ENCODE results near the gene IL31. TPM values are rescaled to one million over a fixed set of nuclear protein-coding genes. Genes with fewer than 3 reads are reported as not detected.

IL31 gene
- total and polyA plus RNA-seq, 2 of the 4 experiments (the other 2 are of a cell fraction): not detected

DNA sequence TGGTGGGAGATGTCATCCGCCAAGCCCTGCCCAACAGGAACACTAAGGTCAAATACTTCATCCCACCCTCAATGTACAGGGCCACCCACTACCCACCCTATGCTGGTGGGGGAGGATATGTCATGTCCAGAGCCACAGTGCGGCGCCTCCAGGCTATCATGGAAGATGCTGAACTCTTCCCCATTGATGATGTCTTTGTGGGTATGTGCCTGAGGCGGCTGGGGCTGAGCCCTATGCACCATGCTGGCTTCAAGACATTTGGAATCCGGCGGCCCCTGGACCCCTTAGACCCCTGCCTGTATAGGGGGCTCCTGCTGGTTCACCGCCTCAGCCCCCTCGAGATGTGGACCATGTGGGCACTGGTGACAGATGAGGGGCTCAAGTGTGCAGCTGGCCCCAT is 33.0 kb upstream of the IL31 start:
- Histone ChIP-seq H3K4me2 (ENCODE audit: low read depth, low read length) (no peak overlapping the region), H3K4me1 (ENCODE audit: control insufficient read depth, insufficient read depth, low read length) (no peaks in the 10 kb centered on the region), H2AK5ac (ENCODE audit: low read depth, low read length) (no peak overlapping the region), H4K8ac (ENCODE audit: low read depth in 2 of 2, low read length in 2 of 2) (no peak overlapping the region), H3K79me1 (ENCODE audit: low read depth in 1 of 2, low read length in 2 of 2) (peaks cover 0 to 4% of the 10 kb centered on the region in 2 experiments; a peak in 1 of 4 replicates), H2BK120ac (ENCODE audit: low read depth, low read length) (no peak overlapping the region), H2BK5ac (ENCODE audit: low read depth, low read length, poor library complexity, severe bottlenecking) (no peak overlapping the region), H2AK9ac (replicated peaks; ENCODE audit: low read depth, low read length, poor library complexity) (no peak overlapping the region), H4K5ac (ENCODE audit: low read depth, low read length) (no peak overlapping the region), H3K56ac (ENCODE audit: extremely low read depth, insufficient read depth, low read length) (no peak overlapping the region), H3K9ac (ENCODE audit: low read depth, low read length) (no peak overlapping the region), H3K9me3 (ENCODE audit: control insufficient read depth, insufficient read depth, low read length) (no peaks in the 10 kb centered on the region), H3K23ac (ENCODE audit: low read depth, low read length) (no peak overlapping the region), H3K14ac (replicated peaks; ENCODE audit: low read depth, low read length) (no peak overlapping the region), H2AFZ (replicated peaks; ENCODE audit: low read length, poor library complexity) (no peak overlapping the region), H2BK15ac (ENCODE audit: low read depth, low read length) (no peak overlapping the region), H3K18ac (ENCODE audit: low read depth, low read length) (no peak overlapping the region), H3K27ac (ENCODE audit: insufficient read depth, low read length) (no peak overlapping the region), H2BK20ac (ENCODE audit: low read depth, low read length) (no peak overlapping the region), H3K36me3 (ENCODE audit: control insufficient read depth, insufficient read depth, low read length) (peaks cover 32% of the 10 kb centered on the region), H3K4me3 (ENCODE audit: insufficient read depth, low read depth, low read length) (no peak overlapping the region), H4K91ac (ENCODE audit: insufficient read depth, low read depth, low read length) (no peak overlapping the region), H3K4ac (ENCODE audit: low read depth, low read length) (no peak overlapping the region), H3K27me3 (ENCODE audit: control insufficient read depth, insufficient read depth, low read length) (peaks cover 22% of the 10 kb centered on the region), H4K20me1 (ENCODE audit: insufficient read depth, low read length) (peaks cover 18% of the 10 kb centered on the region), H3K9me1 (ENCODE audit: insufficient read depth, low read length) (no peaks in the 10 kb centered on the region; the same call in 1 of the 2 replicates)
- CTCF ChIA-PET: no interaction called here
- POLR2A ChIA-PET (ENCODE audit: unreplicated experiment): no interaction called here
- DNase-seq: no peak
- WGBS, 2 experiments (ENCODE audit: extremely low coverage in 2 of 2, insufficient read length in 1 of 2): no CpG with 5 or more reads among the region's 8 CpGs
- TF ChIP-seq CHD1 (IDR thresholded peaks at IDR 0.05; ENCODE audit: low read depth, low read length) (no peak), MAZ (IDR thresholded peaks at IDR 0.05; ENCODE audit: borderline replicate concordance, low read depth, low read length) (no peak), FOS (IDR thresholded peaks at IDR 0.05; ENCODE audit: low read depth, low read length) (no peak), MXI1 (IDR thresholded peaks at IDR 0.05; ENCODE audit: borderline replicate concordance, low read depth, low read length) (no peak), NFE2L2 (IDR thresholded peaks at IDR 0.05; ENCODE audit: low read depth, low read length) (no peak), BHLHE40 (IDR thresholded peaks at IDR 0.05; ENCODE audit: low read depth, low read length) (no peak), MAFK (IDR thresholded peaks at IDR 0.05; ENCODE audit: low read depth, low read length) (no peak)
- TF ChIP-seq, protein P1, sequence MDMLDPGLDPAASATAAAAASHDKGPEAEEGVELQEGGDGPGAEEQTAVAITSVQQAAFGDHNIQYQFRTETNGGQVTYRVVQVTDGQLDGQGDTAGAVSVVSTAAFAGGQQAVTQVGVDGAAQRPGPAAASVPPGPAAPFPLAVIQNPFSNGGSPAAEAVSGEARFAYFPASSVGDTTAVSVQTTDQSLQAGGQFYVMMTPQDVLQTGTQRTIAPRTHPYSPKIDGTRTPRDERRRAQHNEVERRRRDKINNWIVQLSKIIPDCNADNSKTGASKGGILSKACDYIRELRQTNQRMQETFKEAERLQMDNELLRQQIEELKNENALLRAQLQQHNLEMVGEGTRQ (IDR thresholded peaks at IDR 0.05; ENCODE audit: low read depth, low read length): no peak
- ATAC-seq (ENCODE audit: low read depth): no peak
- dilution Hi-C loops (cut with HindIII; ENCODE audit: low sequenced_read_pairs, unreplicated experiment) (no loop called here), in situ Hi-C loops (cut with MboI; ENCODE audit: low sequenced_read_pairs) (no loop called here), intact Hi-C loops (cut with micrococcal nuclease) (no loop called here)
- BruUV-seq (replicated peaks): no TSS peak

Data from IMR-90 (cell line).